Choroid plexus epithelial cell (primary cell): ENCODE results near the gene STYXL1.
"Not testable (repeated sequence)": the region's sequence is repeated elsewhere in the genome, so short reads cannot be mapped to it uniquely, and the experiment has no call there.

Experiments
- DNase-seq: peaks from one replicate; pipeline ENCODE4 v3.0.0-alpha.2; 2010; ENCODE audit warnings: low read depth
- H3K4me3 ChIP-seq: 2 replicates; pipeline ENCODE4 v1.5.1; 2011; ENCODE audit warnings: low read depth, mild to moderate bottlenecking, control low read depth, low read length, moderate library complexity
- CTCF ChIP-seq: conservative IDR thresholded peaks from 2 replicates; pipeline ENCODE4 v1.5.1; 2011; ENCODE audit warnings: low read depth, mild to moderate bottlenecking, control low read depth, inconsistent platforms, low read length, moderate library complexity

Gene STYXL1

GRCh38 chr7:76056241-76056640 lies 8.4 kb upstream of the STYXL1 start:
- no peak overlapping the region for H3K4me3 ChIP-seq
- DNase-seq, result no peak
- no peak for TF ChIP-seq CTCF

GRCh38 chr7:76054123-76055120 lies 6.6 kb upstream of the STYXL1 start:
- no peak overlapping the region for H3K4me3 ChIP-seq
- DNase-seq, result peak; percentile 76
- no peak for TF ChIP-seq CTCF

GRCh38 chr7:76053461-76053860 lies 5.7 kb upstream of the STYXL1 start:
- DNase-seq, result no peak
- no peak for TF ChIP-seq CTCF
- no peak overlapping the region for H3K4me3 ChIP-seq

GRCh38 chr7:76052681-76053080 lies 4.9 kb upstream of the STYXL1 start:
- not testable (repeated sequence) for DNase-seq, H3K4me3 ChIP-seq

GRCh38 chr7:76051840-76052239 lies 4.0 kb upstream of the STYXL1 start:
- no peak overlapping the region for H3K4me3 ChIP-seq
- no peak for DNase-seq
- TF ChIP-seq CTCF, result no peak

- no peak for TF ChIP-seq CTCF
- no peak for DNase-seq
- no peak overlapping the region for H3K4me3 ChIP-seq
Observed at GRCh38 chr7:76050545-76050944, 2.7 kb upstream of the STYXL1 start.

- H3K4me3 ChIP-seq, result peak overlapping the region; percentile 98
- DNase-seq, result no peak
- TF ChIP-seq CTCF, result no peak
Observed at GRCh38 chr7:76049295-76049694, 1.5 kb upstream of the STYXL1 start.
